ENCODE results near the gene UBR3.
"Not testable (repeated sequence)": the region's sequence is repeated elsewhere in the genome, so short reads cannot be mapped to it uniquely, and the experiment has no call there.

Gene UBR3

GRCh38 chr2:169822785-169823392, 4.4 kb upstream of the UBR3 start:
- DNase-seq (ENCODE audit: low spot score) = no peak

GRCh38 chr2:169823996-169824372, 3.3 kb upstream of the UBR3 start:
- no peak for DNase-seq (ENCODE audit: low spot score)

GRCh38 chr2:169824373-169825333, 2.6 kb upstream of the UBR3 start, which contains the start of gene METTL5:
Gene METTL5 (minus strand): TSS chr2:169824905. CDS start chr2:169824597, 308 bp downstream.
- DNase-seq (ENCODE audit: low spot score) = peak; percentile 93

GRCh38 chr2:169828141-169828811, 1.0 kb downstream of the UBR3 start:
- peak; percentile 62 for DNase-seq (ENCODE audit: low spot score)

GRCh38 chr2:169834401-169834800, 7.1 kb downstream of the UBR3 start:
- DNase-seq (ENCODE audit: low spot score) = no peak

- DNase-seq (ENCODE audit: low spot score) = no peak
These were observed 11.7 kb downstream of the UBR3 start for GRCh38 chr2:169838743-169839489.

- no peak for DNase-seq (ENCODE audit: low spot score)
These were observed 12.9 kb downstream of the UBR3 start for GRCh38 chr2:169839954-169840746.

- no peak for DNase-seq (ENCODE audit: low spot score)
These were observed 13.5 kb downstream of the UBR3 start for GRCh38 chr2:169840747-169841142.

- DNase-seq (ENCODE audit: low spot score) = not testable (repeated sequence)
These were observed 14.4 kb downstream of the UBR3 start for GRCh38 chr2:169841625-169842024.

GRCh38 chr2:169845016-169845415, 17.8 kb downstream of the UBR3 start:
- DNase-seq (ENCODE audit: low spot score) = no peak

GRCh38 chr2:169848959-169849693, 21.9 kb downstream of the UBR3 start:
- not testable (repeated sequence) for DNase-seq (ENCODE audit: low spot score)

- no peak for DNase-seq (ENCODE audit: low spot score)
These were observed 22.5 kb downstream of the UBR3 start for GRCh38 chr2:169849710-169850109.

- no peak for DNase-seq (ENCODE audit: low spot score)
These were observed 25.9 kb downstream of the UBR3 start for GRCh38 chr2:169853041-169853668.

GRCh38 chr2:169855281-169856258, 28.3 kb downstream of the UBR3 start:
- not testable (repeated sequence) for DNase-seq (ENCODE audit: low spot score)

- DNase-seq (ENCODE audit: low spot score) = no peak
These were observed 32.2 kb downstream of the UBR3 start for GRCh38 chr2:169859423-169859822.

GRCh38 chr2:169860149-169860548, 32.9 kb downstream of the UBR3 start:
- no peak for DNase-seq (ENCODE audit: low spot score)

GRCh38 chr2:169862816-169863215, 35.6 kb downstream of the UBR3 start:
- DNase-seq (ENCODE audit: low spot score) = no peak

- no peak for DNase-seq (ENCODE audit: low spot score)
These were observed 38.2 kb downstream of the UBR3 start for GRCh38 chr2:169865492-169865891.

- not testable (repeated sequence) for DNase-seq (ENCODE audit: low spot score)
These were observed 39.0 kb downstream of the UBR3 start for GRCh38 chr2:169866230-169866629.

All from ecto neural progenitor cell (in vitro differentiated cells).